Activated CD8-positive, alpha-beta memory T cell treated with anti-CD3 and anti-CD28 coated beads for 1 hour (primary cell): ENCODE measurements around the gene NOP56.

Experiments
- DNase-seq, 2 donors: peaks; one replicate each; pipeline ENCODE4 v3.0.0-alpha.2; 2020; ENCODE audit warnings: low read depth in 1 of 2; ENCODE audit errors: extremely low read depth in 1 of 2

Gene NOP56, protein sequence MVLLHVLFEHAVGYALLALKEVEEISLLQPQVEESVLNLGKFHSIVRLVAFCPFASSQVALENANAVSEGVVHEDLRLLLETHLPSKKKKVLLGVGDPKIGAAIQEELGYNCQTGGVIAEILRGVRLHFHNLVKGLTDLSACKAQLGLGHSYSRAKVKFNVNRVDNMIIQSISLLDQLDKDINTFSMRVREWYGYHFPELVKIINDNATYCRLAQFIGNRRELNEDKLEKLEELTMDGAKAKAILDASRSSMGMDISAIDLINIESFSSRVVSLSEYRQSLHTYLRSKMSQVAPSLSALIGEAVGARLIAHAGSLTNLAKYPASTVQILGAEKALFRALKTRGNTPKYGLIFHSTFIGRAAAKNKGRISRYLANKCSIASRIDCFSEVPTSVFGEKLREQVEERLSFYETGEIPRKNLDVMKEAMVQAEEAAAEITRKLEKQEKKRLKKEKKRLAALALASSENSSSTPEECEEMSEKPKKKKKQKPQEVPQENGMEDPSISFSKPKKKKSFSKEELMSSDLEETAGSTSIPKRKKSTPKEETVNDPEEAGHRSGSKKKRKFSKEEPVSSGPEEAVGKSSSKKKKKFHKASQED

DNA sequence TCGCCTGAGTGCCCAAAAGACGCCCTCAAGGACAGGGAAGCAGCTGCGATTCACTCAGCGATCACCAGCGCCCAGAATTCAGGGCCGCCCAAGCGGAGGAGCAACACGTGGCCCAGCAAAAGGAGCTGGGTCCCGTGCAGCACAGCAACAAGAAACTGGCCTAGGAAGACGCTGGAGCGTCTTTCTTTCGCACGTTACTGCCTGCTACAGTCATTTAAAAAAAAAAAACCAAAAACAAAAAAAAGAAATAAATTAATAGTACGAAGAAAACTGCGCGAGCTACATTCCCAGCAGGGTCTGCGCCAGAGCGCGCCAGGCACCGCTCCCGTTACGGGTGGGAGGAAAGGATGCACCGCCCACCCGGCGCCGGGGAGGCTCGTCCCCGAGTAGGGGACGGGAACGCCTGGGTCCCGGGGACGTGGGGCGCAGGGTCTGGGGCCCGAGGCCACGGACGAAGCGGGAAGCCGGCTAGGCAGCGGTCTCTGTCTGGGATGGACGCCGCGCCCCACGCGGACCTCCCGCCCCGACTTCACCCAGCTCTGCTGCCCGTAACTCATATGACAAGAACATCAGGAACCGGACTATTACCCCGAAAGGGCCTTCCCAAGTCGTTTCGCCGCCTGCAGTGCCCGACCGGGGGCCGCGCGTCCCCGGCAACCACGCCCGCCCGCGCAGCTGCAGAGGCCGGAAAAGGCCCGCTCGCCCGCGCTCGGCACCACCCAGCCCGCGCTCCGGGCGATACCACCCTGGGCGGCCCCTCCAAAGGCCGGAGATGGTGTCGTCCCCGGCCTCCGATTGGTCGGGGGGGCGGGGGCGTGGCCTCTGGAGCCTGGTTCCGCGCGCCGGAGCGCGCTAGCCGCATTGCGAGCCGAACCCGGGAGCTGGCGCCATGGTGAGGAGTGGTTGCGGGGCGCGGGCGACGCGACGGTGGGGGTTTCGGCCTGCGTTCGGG lies at the start of gene NOP56:
TSS of gene NOP56 (plus strand) at position 861 of the 952 bp plus-strand sequence. CDS start at position 890, 29 bp downstream.
- peak; percentile 68 to 90 for DNase-seq

DNA sequence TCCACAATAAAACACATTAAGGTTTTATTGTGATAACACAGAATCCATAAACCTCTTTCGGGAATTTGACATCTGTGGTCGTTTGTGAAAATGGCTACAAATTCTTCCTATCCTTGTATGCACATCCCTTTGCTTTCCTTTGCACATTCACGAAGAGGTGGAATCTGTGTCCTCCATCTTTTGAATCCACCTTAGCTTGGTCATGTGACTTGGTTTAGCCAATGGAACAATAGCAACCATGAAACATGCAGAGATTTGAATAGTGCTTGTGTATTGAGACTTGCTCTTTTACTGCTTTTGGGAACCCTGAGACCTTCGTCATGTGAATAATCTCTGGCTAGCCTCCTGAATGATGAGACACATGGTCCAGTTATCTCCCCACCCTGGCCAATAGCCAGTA lies 49.7 kb upstream of the NOP56 start:
- DNase-seq: no peak

- no peak for DNase-seq
Measured at GRCh38 chr20:2603816-2604505, 48.5 kb upstream of the NOP56 start.

DNA sequence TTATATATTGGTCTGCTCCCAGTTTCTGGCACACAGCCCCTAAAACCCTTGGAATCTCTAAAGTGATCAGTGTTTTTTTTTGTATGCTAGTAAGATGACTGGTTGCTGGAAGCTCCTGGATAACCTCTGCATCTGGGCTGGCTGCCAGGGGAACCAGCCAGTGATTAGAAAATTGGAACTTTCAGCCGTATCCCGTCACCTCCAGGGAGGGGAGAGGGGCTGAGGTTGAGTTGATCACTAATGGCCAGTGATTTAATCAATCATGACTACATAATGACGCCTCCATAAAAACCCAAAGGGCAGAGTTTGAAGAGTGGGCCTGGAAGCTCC lies 48.0 kb upstream of the NOP56 start:
- no peak for DNase-seq

- DNase-seq: no peak
Measured at GRCh38 chr20:2606507-2607006, 45.9 kb upstream of the NOP56 start.

DNA sequence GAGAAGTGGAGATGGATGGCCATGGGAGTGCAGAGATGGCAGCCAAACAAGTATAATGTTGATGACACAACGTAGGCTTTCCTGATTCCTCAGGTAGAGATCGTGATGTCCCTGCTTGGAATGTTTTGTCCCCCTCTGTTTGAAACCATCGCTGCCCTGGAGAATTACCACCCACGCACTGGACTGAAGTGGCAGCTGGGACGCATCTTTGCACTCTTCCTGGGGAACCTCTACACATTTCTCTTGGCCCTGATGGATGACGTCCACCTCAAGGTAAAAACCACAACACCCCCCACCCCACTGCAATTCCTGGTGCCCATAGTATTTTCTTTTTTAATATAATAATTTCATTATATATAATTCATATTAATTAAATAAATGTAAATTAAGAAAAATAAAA lies 42.1 kb upstream of the NOP56 start:
- no peak for DNase-seq

DNA sequence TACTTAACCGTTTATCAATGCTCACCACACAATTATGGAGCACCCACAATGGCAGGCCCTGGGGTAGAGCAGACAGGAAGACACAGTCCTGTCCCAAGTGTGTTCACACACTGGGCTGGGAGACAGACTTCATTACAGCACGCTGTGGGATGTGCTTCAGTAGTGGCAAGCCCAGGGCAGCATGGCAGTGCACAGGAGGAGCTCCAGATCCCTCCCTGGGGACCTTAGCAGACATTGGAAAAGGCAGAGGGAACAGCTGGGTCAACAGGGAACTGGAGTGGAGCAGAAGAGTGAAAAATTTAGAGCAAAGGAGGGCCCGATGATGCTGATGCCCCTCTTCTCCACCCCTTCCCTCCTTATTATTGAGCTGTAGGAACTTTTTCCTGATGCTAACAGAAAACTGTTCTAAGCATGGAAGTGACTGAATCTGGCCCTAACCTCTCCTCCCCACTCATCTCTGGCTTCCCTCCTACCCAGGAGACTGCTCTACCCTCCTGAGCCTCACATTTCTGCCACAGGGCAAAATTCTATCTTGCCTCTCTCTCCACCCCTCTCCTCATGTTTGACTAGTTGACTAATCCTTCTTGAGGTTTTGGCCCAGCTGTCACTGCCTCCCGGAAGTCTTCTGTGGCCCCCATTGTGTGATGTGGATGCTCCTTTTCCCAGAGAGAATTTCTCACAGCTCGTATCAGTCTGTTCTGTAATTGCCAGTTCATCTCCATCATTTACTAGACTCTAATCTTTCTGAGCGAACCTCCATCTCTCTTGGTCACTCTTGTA lies 41.3 kb upstream of the NOP56 start:
- no peak for DNase-seq

DNA sequence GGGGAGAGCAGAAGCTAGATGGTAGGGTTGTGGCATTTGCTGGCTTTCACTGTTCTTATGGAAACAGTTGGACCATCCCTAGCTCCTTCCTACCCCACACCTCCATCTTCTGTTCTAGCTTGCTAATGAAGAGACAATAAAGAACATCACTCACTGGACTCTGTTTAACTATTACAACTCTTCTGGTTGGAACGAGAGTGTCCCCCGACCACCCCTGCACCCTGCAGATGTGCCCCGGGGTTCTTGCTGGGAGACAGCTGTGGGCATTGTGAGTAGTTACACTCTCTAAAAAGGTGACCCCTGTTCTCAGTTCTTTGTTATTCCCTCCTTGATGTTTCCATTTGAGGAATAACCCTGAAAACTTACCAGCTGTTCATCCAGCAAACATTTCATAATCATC lies 40.4 kb upstream of the NOP56 start:
- no peak for DNase-seq

DNA sequence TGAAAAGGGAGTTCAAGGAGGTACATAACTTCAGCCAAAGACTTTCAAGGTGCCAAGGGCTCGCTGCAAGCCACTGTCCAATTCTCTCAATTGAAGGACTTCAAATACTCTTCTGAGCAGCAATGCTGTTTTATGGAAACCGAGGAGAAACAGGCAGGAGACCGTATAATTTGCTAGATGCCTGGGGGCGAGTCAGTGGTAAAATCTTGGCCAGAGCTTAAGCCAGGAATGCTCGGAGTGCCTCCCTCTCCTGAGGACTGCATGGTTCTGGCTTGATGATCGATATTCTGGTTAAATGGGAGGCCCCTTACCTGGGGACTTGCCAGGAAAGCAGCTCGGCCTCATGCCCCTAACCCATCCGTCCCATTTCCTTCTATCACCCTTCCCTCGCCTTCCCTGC lies 35.8 kb upstream of the NOP56 start:
- no peak for DNase-seq

DNA sequence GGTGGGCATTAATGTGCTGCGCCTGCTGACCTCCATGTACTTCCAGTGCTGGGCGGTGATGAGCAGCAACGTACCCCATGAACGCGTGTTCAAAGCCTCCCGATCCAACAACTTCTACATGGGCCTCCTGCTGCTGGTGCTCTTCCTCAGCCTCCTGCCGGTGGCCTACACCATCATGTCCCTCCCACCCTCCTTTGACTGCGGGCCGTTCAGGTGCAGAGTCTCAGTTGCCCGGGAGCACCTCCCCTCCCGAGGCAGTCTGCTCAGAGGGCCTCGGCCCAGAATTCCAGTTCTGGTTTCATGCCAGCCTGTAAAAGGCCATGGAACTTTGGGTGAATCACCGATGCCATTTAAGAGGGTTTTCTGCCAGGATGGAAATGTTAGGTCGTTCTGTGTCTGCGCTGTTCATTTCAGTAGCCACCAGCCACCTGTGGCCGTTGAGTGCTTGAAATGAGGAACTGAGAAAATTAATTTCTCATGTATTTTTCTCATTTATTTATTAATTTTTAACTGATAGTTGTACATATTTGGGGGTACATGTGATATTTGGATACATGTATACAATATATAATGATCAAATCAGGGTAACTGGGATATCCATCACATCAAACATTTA lies 35.2 kb upstream of the NOP56 start:
- DNase-seq: no peak

DNA sequence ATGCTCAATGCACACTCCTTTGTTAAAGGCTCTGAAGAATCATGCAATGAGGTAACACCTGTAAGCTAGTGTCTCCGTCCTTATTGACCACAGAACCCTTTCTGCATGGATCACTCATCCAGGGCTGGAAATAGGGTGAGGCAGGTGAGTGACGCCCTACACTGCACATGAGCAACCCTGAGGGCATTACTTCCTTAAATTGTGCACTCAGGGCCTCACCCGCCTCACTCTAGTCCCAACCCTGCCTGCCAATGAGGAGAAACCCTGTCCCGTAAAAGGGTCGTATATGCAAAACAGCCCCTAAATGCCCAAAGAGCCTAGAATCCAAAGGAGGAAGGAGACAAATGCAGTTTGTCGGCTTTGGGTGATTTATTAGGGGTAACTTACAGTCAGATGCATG lies 33.6 kb upstream of the NOP56 start:
- no peak for DNase-seq

GRCh38 chr20:2619337-2619736 lies 33.1 kb upstream of the NOP56 start:
- DNase-seq: no peak

DNA sequence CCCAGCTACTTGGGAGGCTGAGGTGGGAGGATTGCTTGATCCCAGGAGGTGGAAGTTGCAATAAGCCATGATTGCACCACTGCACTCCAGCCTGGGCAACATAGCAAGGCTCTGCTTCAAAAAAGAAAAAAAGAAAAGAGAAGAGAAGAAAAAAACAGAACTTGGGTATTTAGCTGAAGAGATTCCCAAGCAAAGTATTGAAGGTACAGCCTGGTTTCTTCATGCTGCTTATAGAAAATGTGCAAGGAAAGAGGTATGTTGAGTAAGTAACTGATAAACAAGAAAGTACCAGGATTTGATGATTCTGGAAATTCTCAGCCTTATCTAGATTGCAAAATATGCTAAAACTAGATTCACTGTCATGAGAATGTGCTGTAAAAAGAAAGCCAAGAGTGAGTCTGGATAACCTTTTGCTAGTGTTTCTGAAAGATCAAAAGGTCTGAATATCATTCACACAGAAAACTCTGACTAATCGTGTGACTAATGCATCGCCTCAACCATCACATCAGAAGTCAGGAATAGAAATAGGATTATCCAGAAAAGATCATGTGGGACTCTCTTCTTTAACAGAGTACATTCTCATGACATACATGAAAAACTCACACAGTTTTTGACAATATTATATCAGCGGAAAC lies 32.4 kb upstream of the NOP56 start:
- no peak for DNase-seq

DNA sequence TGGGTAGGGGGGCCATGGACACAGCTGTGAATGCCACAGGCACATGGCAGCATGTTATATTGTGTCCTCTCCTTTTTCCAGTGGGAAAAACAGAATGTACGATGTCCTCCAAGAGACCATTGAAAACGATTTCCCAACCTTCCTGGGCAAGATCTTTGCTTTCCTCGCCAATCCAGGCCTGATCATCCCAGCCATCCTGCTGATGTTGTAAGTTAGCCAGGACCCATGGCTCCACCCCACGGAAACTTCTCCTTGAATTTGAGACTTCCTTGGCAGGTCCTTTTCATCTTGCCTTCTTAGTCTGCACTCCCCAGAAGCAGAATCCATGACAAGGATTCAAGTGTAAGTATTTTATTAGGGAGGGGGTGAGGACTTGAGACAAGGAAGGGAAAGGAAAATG lies 28.2 kb upstream of the NOP56 start:
- no peak for DNase-seq

GRCh38 chr20:2625062-2625461 lies 27.4 kb upstream of the NOP56 start:
- DNase-seq: no peak

- DNase-seq: no peak
Measured at GRCh38 chr20:2626853-2627541, 25.4 kb upstream of the NOP56 start.

- no peak for DNase-seq
Measured at GRCh38 chr20:2631228-2631627, 21.2 kb upstream of the NOP56 start.

GRCh38 chr20:2633381-2633780 lies 19.1 kb upstream of the NOP56 start:
- DNase-seq: no peak

DNA sequence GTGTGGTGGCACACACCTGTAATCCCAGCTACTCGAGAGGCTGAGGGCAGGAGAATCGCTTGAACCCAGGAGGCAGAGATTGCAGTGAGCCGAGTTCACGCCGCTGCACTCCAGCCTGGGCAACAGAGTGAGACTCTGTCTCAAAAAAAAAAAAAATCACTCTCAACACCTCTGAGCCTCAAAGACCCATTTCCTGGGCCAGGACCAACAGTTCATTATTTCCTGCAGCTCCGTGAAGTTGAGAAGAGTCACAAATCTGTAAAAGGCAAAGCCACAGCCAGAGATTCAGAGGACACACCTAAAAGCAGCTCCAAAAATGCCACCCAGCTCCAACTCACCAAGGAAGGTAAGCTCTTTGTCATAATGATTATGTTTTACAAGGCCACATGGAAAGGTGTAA lies 15.2 kb upstream of the NOP56 start:
- no peak for DNase-seq
